ENCODE results near the gene RHBDF2.

RHBDF2 gene

DNA sequence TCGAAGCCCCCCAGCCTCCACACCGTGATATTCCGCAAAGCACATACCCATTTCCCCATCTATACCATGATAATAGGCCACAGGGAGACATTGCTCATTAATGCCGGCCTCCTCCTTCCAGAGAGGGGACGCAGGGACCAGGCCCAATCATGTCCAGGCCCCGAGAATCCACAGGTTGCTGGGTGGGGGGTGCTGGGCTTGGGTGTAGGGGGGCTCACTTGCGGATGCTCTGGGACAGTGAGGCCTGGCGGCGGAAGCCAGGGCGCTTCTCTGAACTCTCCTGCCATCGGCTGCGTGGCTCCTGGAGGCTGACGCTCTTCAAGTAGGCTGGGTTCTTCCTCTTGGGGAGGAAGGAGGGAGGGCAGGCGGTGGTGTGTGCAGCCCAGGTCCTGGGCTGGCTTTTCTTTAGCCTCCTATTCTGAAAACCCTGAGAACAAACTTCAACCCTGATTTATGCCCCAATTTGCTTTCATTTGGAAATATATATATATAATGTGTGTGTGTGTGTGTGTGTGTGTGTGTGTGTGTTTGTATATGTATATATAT is 21.6 kb downstream of the RHBDF2 start:
- DNase-seq (ENCODE audit: low spot score) = no peak

DNA sequence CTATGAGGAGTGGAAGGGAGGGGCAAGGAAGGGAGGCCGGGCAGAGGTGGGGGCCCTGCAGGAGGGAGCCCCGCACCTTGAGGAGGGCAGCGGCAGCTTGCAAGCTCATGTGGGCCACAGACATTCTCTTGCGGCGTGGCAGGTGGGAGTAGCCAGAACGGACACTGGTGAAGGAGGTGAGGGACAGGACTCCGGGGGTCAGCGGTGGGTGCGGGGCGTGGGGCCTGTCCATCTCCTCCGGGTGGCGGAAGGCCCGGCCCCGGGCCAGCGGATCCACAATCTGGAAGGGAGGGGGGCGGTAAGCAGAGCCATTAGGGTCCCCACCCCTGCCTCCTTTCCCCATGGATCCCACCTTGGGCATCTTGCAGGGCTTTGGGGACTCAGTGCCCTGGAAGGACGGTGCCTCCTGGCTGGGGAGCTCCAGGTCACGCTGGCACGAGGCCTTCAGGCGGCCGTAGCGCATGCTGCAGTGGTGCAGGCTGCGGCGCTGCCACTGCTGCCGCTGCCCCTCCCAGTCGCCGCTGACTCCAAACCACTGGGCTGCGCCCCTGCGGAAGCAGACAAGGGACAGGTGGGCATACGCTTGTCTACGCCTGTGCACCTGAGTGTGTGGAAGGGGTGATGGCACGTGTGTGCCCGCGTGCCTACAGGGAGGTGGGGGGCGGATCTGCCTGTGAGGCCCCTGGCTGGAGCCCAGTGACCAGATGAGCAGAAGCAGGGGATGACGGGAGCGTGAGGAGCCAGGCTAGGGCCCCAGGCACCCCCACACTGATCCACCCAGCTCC is 22.3 kb downstream of the RHBDF2 start:
- DNase-seq (ENCODE audit: low spot score) = no peak

GRCh38 chr17:76478097-76478496 is 23.1 kb downstream of the RHBDF2 start:
- no peak for DNase-seq (ENCODE audit: low spot score)

DNA sequence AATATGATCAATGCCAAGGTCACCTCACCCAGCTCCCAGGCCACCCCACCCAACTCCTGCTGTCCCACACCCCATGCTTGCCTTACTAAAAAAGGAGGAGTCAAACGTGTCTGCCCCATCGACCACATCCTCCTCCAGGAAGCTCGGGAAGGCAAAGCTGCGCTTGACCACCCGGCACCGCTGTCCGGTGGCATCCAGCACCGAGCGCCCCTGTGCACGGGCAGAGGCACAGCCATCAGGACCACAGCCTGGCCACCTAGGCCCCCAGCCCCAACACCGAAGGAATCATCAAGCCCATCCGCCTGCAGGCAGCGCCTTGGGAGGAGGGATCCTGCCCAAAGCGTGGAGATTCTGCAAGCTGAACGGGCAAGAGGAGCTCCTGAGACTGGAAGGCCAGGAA is 23.6 kb downstream of the RHBDF2 start:
- DNase-seq (ENCODE audit: low spot score) = no peak

DNA sequence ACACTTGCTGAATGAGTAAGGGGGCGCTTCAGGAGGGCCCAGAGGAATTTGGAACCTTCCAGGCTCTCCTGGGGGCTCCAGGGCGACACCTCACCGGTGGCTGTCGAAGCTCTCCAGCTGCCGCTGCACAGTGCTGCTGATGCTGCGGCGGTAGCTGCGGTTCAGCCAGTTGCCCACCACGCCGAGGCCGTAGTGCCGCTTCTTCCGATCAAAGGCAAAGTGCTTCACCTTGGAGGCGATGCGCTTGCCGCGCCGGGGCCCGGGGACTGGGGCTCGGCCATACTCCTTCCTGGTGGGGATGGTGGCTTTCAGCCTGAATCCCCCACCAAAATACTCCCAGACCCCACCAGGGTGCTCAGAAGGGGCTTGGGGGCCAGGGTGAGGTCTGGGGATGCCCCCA is 24.5 kb downstream of the RHBDF2 start:
- DNase-seq (ENCODE audit: low spot score) = no peak

DNA sequence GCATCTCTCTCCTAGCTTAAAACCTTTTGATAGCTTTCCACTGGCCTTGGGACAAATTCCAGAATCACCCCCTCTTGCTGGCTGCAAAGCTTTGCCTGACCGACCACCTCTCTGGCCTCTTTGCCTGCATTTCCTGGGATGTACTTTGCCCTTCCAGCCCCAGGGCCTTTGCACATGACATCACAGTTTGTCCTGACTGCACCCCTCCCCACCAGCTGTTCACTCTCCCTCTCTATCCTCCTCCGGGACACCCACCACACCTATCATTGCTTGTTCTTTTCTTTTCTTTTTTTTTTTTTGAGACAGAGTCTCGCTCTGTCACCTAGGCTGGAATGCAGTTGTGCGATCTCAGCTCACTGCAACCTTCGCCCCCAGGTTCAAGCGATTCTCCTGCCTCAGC is 25.9 kb downstream of the RHBDF2 start:
- no peak for DNase-seq (ENCODE audit: low spot score)

DNA sequence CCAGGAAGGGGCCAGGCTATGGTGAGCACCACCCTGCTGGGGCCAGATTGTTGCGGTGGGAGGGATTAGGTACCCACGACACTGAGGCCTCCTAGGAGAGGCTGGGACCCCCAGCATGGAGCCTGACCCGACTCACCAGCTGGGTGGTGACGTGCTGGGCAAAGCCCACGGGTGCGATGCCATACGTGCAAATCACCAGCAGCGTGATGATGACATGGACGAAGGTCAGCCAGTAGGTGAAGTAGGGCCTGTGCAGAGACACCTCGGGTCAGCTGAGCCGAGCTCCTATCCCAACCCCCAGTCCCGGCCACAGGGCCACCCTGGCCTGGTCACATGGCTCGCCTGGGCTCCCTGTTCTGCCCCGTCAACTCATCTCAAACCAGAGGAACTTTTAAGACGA is 26.3 kb downstream of the RHBDF2 start:
- DNase-seq (ENCODE audit: low spot score) = no peak

GRCh38 chr17:76474238-76474637 is 27.0 kb downstream of the RHBDF2 start:
- no peak for DNase-seq (ENCODE audit: low spot score)

GRCh38 chr17:76473541-76473985 is 27.7 kb downstream of the RHBDF2 start:
- no peak for DNase-seq (ENCODE audit: low spot score)

- no peak for DNase-seq (ENCODE audit: low spot score)
Observed at GRCh38 chr17:76472726-76473125, 28.5 kb downstream of the RHBDF2 start.

DNA sequence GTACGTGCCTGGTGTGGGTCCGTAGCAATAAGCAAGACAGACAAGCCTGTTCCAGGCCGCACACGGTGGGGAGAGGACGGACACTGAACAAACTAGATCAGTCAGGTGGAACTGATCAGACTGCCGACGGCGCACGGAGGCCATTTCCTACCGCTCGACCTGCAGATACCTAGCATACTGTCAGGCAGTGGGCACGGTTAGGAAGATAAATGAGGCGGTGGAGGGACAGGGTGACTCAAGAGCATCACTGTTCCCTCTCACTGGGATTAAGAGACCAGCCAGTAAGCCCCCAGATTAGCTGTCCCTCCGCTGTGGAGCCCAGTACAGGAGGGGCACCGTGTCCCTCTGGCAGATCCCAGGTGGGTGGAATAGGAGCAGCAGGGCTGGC is 29.0 kb downstream of the RHBDF2 start:
- DNase-seq (ENCODE audit: low spot score) = no peak

GRCh38 chr17:76471498-76472257 is 29.5 kb downstream of the RHBDF2 start:
- DNase-seq (ENCODE audit: low spot score) = no peak

DNA sequence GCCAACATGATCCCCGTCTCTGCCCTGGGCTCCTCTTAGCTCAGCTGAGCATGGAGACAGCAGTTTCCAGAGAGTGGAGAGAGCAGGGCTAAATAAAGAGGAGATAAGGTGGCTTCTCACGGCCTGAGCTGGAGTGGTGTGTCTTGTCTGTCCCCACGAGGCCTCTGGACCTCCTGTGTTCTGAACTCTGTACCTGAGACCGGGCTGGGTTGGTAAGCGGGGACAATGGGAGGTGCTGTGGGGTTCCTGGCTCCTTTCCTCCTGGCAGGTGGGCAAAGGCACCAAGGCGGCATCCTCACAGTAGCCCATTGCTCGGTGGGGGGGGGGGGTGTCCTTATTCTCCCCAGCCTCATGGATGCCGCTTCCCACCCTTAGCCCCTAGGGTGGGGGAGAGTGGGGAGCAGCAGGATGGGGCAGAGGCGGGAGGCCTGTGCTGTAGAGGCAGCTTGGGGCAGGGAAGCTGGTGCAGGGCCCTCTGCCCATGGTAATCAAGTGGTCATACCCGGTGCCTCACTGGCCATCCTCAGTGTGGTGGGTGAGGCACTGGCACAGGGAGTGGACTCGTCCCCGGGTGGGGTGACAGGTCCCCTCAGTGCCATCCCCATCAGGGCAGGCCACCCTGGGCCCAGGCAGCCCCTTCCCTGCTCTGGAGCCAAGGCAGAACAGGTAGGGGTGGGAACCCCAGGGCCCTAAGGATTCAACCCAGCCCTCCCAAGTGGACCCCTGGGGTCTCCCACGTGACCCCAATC is 31.1 kb downstream of the RHBDF2 start:
- DNase-seq (ENCODE audit: low spot score) = no peak

- DNase-seq (ENCODE audit: low spot score) = no peak
Observed at GRCh38 chr17:76469076-76469990, 31.9 kb downstream of the RHBDF2 start.

DNA sequence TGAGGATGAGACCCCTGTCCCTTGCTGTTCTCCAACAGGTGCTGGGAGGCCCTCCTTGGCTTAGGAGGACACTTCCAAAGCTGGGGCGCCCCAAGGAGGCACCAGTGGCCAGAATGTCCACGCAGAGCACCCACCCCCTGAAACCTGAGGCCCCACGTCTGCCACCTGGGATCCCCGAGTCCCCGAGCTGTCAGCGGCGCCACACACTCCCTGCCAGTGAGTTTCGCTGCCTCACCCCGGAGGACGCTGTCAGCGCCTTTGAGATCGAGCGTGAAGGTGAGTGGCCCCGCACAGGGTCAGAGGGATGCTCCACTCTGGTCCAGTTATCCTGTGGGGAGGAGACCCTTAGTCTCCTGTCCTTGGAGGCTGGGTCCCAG is 32.6 kb downstream of the RHBDF2 start:
- no peak for DNase-seq (ENCODE audit: low spot score)

DNA sequence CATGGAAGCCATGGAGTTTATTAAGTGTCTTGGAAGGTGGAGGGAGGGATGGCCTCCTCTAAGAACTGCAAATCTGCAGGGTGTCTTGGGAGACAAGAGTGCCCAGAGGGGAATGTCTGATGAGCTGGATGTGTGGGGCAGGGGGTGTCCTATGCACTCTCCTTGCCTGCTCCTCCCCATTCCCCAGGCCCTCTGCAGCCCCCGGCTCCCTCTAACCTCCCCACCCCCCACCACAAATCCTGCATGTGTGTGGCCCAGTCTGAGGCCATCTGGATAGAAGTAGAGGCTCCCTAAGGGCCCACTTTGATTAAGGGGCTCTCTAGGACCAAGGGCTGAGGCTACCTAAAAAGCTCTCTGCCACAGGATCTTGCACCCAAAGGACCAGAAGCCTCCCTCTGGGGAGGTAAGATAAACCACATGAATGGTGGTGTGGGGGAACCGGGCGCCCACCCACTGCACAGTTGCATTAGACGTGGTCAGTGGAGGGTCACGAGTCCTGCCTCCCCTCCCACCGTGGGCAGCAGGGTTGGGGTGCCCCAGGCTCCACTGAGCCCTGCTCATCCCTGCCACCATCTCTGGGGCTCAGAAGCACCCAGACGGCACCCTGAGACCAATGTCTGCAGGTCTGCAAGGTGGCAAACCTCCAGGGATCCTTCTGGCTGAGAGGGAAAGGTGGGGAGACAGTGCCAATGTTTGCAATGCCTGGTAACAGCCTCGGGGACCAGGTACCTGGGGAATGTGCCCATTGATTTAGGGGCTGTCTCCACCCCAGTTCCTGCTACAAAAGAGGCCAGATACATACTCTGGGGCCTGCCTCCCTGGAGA is 33.2 kb downstream of the RHBDF2 start:
- no peak for DNase-seq (ENCODE audit: low spot score)

GRCh38 chr17:76467366-76467765 is 33.9 kb downstream of the RHBDF2 start, which contains the start of gene AANAT:
AANAT (plus strand) TSS chr17:76467603; CDS start chr17:76468747, 1,144 bp downstream.
- DNase-seq (ENCODE audit: low spot score) = no peak

GRCh38 chr17:76466775-76467130 is 34.5 kb downstream of the RHBDF2 start:
- DNase-seq (ENCODE audit: low spot score) = no peak

DNA sequence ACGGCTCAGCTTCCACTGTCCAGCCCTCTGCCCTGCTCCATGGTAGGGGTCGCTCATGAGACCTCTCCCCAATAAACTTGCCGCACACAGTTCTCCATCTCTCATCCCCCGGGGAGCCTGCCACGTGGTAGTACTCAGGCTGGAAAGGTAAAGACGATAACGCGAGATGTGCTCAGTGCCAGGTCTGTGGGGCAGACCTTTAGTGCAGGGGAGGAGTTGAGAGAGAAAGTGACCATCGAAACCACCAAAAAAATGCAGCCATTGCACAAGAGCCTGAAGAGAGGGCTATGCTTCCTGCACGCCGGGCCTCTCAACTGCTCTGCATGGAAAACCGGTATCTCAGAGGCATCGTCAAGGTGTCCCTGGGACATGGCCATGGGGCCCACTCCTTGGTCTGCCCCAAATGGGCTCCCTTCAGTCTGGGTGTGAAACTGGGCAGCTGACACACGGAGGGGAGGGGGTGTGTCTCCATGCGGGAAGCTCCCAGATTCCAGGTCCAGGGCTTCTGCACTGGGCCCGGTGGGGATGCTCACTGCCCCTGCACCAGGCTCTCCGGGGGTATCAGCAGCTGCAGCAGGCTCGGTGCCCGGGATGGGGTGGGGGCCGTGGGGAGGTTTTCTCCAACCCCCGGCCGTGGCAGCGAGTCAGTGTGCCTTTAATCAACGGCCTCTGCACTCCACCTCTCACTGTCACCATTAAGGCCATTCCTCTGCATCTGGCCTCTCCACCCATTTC is 38.5 kb downstream of the RHBDF2 start:
- DNase-seq (ENCODE audit: low spot score) = no peak
